AG10803 (cell line): ENCODE data around the gene PXK.

Experiments
- DNase-seq: peaks from one replicate; pipeline ENCODE4 v3.0.0; 2010; ENCODE audit warnings: low read depth
- H3K4me3 ChIP-seq: 2 replicates; pipeline ENCODE4 v1.5.1; 2011; ENCODE audit warnings: mild to moderate bottlenecking, low read length, control low read depth
- CTCF ChIP-seq: conservative IDR thresholded peaks from 2 replicates; pipeline ENCODE4 v1.5.1; 2011; ENCODE audit warnings: mild to moderate bottlenecking, low read length, control low read depth, inconsistent platforms

The PXK gene

GRCh38 chr3:58464866-58465265 lies 132.2 kb downstream of the PXK start:
- TF ChIP-seq CTCF = no peak
- no peak for DNase-seq
- H3K4me3 ChIP-seq = no peak overlapping the region

GRCh38 chr3:58466899-58467563 lies 134.3 kb downstream of the PXK start:
- no peak for DNase-seq
- TF ChIP-seq CTCF = no peak

GRCh38 chr3:58469096-58469495 lies 136.4 kb downstream of the PXK start:
- no peak for TF ChIP-seq CTCF
- no peak for DNase-seq
- no peak overlapping the region for H3K4me3 ChIP-seq

More at GRCh38 chr3:58466899-58467563, 134.3 kb downstream of the PXK start:
- H3K4me3 ChIP-seq = no peak overlapping the region

- DNase-seq = no peak
- no peak overlapping the region for H3K4me3 ChIP-seq
These were observed 137.8 kb downstream of the PXK start for GRCh38 chr3:58470363-58471024.

GRCh38 chr3:58471025-58471887 lies 138.6 kb downstream of the PXK start:
- peak; percentile 85 for DNase-seq
- H3K4me3 ChIP-seq = no peak overlapping the region
- TF ChIP-seq CTCF = no peak

More at GRCh38 chr3:58470363-58471024, 137.8 kb downstream of the PXK start:
- TF ChIP-seq CTCF = no peak

- no peak for DNase-seq
These were observed 140.6 kb downstream of the PXK start for GRCh38 chr3:58473275-58473674.

More at GRCh38 chr3:58473275-58473674, 140.6 kb downstream of the PXK start:
- TF ChIP-seq CTCF = no peak
- H3K4me3 ChIP-seq = no peak overlapping the region
